HUDEP-2 (cell line): ENCODE results near the gene MARK2.
A peak's percentile ranks its signal among the peaks of the same experiment; 100 is the strongest.
"Not testable (repeated sequence)": the region's sequence is repeated elsewhere in the genome, so short reads cannot be mapped to it uniquely, and the experiment has no call there.

Source experiments
- DNase-seq, 76 experiments: peaks; one replicate each; lab custom pipeline; 2025; ENCODE audit not compliant: unreplicated experiment in 76 of 76; lab: John Stamatoyannopoulos, UW

MARK2 gene

GRCh38 chr11:63850920-63851319 lies 12.0 kb downstream of the MARK2 start:
- DNase-seq, result no peak

GRCh38 chr11:63851364-63851763 lies 12.5 kb downstream of the MARK2 start:
- DNase-seq, result no peak

GRCh38 chr11:63853476-63853875 lies 14.6 kb downstream of the MARK2 start:
- no peak for DNase-seq

- no peak for DNase-seq
Measured at GRCh38 chr11:63854696-63855095, 15.8 kb downstream of the MARK2 start.

GRCh38 chr11:63855975-63856374 lies 17.1 kb downstream of the MARK2 start:
- no peak for DNase-seq

- no peak for DNase-seq
Measured at GRCh38 chr11:63858628-63859550, 20.0 kb downstream of the MARK2 start.

GRCh38 chr11:63862923-63863322 lies 24.0 kb downstream of the MARK2 start:
- DNase-seq, result no peak

- not testable (repeated sequence) for DNase-seq
Measured at GRCh38 chr11:63863620-63864019, 24.7 kb downstream of the MARK2 start.

GRCh38 chr11:63866211-63866610 lies 27.3 kb downstream of the MARK2 start:
- peak in 38 of 76 experiments; percentile 4 to 66 (median 38) for DNase-seq

- DNase-seq, result no peak
Measured at GRCh38 chr11:63867511-63867910, 28.6 kb downstream of the MARK2 start.

GRCh38 chr11:63868399-63869064 lies 29.6 kb downstream of the MARK2 start:
- DNase-seq, result no peak

- no peak for DNase-seq
Measured at GRCh38 chr11:63869171-63869591, 30.3 kb downstream of the MARK2 start.

GRCh38 chr11:63869683-63870082 lies 30.8 kb downstream of the MARK2 start:
- DNase-seq, result no peak

GRCh38 chr11:63870351-63871140 lies 31.6 kb downstream of the MARK2 start:
- no peak for DNase-seq

- peak in 73 of 76 experiments; percentile 41 to 94 (median 78) for DNase-seq
Measured at GRCh38 chr11:63871962-63872799, 33.3 kb downstream of the MARK2 start.

GRCh38 chr11:63872800-63873197 lies 33.9 kb downstream of the MARK2 start:
- no peak for DNase-seq

- DNase-seq, result no peak
Measured at GRCh38 chr11:63873311-63873710, 34.4 kb downstream of the MARK2 start.

- DNase-seq, result peak in 34 of 76 experiments; percentile 3 to 46 (median 24)
Measured at GRCh38 chr11:63874511-63874910, 35.6 kb downstream of the MARK2 start.

GRCh38 chr11:63875506-63876065 lies 36.7 kb downstream of the MARK2 start:
- no peak for DNase-seq

GRCh38 chr11:63876616-63877015 lies 37.7 kb downstream of the MARK2 start:
- no peak for DNase-seq
